ENCODE measurements around the gene GALT.

- TF ChIP-seq CTCF (IDR thresholded peaks at IDR 0.05) (peak in 1 of 6 experiments; percentile 4), POLR2A (IDR thresholded peaks at IDR 0.05) (no peak)
Observed at GRCh38 chr9:34628656-34629490, 17.6 kb upstream of the GALT start, which contains the start of gene ARID3C.
